Measurements from ENCODE around the gene CISTR. TPM values are rescaled to one million over a fixed set of nuclear protein-coding genes. Genes with fewer than 3 reads are reported as not detected.

Gene CISTR
- total RNA-seq, 1 donor from 2014 or later: not detected

GRCh38 chr12:53699678-53700025, 52.1 kb downstream of the CISTR start:
- Mint-ChIP-seq H3K27ac (no peak overlapping the region), H3K9me3 (no peaks in the 10 kb centered on the region), H3K4me3 (no peak overlapping the region), H3K4me1 (ENCODE audit: low read depth) (peaks cover 24% of the 10 kb centered on the region), H3K36me3 (ENCODE audit: low read depth) (peaks cover under 1% of the 10 kb centered on the region), H3K27me3 (ENCODE audit: insufficient read depth) (peaks cover 91% of the 10 kb centered on the region)
- intact Hi-C loops (cut with micrococcal nuclease): loop anchor here (10.0 kb wide), 1 partner anchor 245 kb away; no protein-coding TSS in a partner anchor
- DNase-seq (ENCODE audit: low spot score): no peak

- Mint-ChIP-seq H3K36me3 (ENCODE audit: low read depth) (peaks cover 2% of the 10 kb centered on the region), H3K27ac (no peak overlapping the region), H3K4me3 (no peak overlapping the region), H3K27me3 (ENCODE audit: insufficient read depth) (peaks cover 91% of the 10 kb centered on the region), H3K9me3 (no peaks in the 10 kb centered on the region), H3K4me1 (ENCODE audit: low read depth) (peaks cover 30% of the 10 kb centered on the region)
- intact Hi-C loops (cut with micrococcal nuclease): loop anchor here (10.0 kb wide), 1 partner anchor 246 kb away; no protein-coding TSS in a partner anchor
- DNase-seq (ENCODE audit: low spot score): no peak
Observed at GRCh38 chr12:53698948-53699677, 52.7 kb downstream of the CISTR start.

DNA sequence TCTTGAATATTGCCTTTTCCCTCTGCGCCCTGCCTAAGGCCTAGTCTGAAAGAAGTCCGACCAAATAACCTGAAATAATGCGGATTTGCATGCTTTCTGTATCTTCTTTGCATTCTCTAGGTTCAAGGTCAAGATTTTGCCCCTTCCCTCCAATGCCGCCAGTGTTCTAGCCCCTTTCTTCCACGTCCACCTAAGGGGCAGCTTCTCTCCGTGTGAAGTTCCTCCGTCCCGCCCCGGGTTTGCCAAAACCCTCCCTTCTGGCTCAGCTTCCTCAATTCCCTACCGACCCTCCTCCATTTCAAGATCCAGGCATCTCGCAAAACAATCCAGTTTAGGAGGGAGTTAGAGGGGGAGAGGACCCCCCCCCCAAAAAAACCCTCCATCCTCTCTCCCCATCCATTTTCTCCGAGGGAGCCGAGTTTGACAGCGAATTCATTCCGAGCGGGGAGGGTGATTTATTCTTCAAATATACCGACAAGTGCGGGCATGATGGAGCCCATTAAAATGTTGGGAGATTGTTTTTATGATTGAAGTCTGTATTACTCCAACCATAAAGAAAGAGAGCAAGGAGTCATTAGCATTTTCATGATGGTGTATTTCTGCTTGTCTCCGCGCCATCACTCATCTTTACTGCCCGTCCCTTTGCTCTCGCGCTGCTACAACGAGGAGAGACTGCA, 55.0 kb downstream of the CISTR start:
- Mint-ChIP-seq H3K36me3 (ENCODE audit: low read depth) (peaks cover 2% of the 10 kb centered on the region), H3K27me3 (ENCODE audit: insufficient read depth) (peaks cover 90% of the 10 kb centered on the region), H3K4me1 (ENCODE audit: low read depth) (peaks cover 27% of the 10 kb centered on the region), H3K27ac (no peak overlapping the region), H3K4me3 (no peak overlapping the region), H3K9me3 (no peaks in the 10 kb centered on the region)
- intact Hi-C loops (cut with micrococcal nuclease): loop anchor here (1.0 to 10.0 kb wide), 2 partner anchors 20 to 248 kb away; partner anchors contain the start of gene ATP5MC2
- DNase-seq (ENCODE audit: low spot score): no peak

Other genes with a start within 250 kb of the CISTR start
- gene NPFF, start 244.5 kb downstream of the CISTR start, total RNA-seq: 0.44 TPM in 1 of 2 replicates, not detected in the other
- 21.5 and 25.9 TPM in 2 replicates for gene ATF7, start 125.6 kb downstream of the CISTR start, total RNA-seq
- gene ATP5MC2, start 75.9 kb downstream of the CISTR start, total RNA-seq: 363 and 383 TPM in 2 replicates
- gene CALCOCO1, start 24.5 kb downstream of the CISTR start, total RNA-seq: 17.4 and 19.2 TPM in 2 replicates
- not detected in 2 replicates for gene HOXC13, start 186.9 kb upstream of the CISTR start, total RNA-seq
- gene HOXC12, start 202.9 kb upstream of the CISTR start, total RNA-seq: not detected in 2 replicates
- not detected in 2 replicates for gene HOXC11, start 221.1 kb upstream of the CISTR start, total RNA-seq
- not detected in 2 replicates for gene HOTAIR, start 223.0 kb upstream of the CISTR start, total RNA-seq
- not detected in 2 replicates for gene HOXC10, start 233.2 kb upstream of the CISTR start, total RNA-seq
- gene HOXC9, start 248.2 kb upstream of the CISTR start, total RNA-seq: not detected in 2 replicates